COLO668 (cell line): ENCODE measurements around the gene CCDC78.

Experiments
- DNase-seq: peaks from one replicate; lab custom pipeline; 2025; ENCODE audit not compliant: unreplicated experiment; lab: John Stamatoyannopoulos, UW

The CCDC78 gene

DNA sequence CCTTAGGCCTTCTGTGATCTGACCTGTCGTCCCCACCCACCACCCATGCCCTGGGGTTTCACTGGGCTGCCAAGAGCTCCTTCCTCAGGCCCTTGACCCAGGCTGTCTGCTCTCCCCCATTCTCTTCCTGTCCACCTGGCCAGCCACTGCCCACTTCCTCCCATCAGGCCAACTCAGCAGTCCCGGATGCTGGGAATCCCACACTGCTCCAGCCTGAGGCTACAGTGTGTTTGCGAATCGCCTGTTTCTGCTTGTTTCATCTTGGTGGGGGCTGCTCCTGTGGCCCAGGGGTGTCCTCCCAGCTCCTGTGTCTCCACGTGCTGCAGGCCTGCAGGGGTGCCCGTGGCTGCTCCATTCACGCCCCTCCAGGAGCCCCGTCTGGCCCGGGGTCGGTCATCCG lies 12.2 kb downstream of the CCDC78 start:
- DNase-seq, result no peak

DNA sequence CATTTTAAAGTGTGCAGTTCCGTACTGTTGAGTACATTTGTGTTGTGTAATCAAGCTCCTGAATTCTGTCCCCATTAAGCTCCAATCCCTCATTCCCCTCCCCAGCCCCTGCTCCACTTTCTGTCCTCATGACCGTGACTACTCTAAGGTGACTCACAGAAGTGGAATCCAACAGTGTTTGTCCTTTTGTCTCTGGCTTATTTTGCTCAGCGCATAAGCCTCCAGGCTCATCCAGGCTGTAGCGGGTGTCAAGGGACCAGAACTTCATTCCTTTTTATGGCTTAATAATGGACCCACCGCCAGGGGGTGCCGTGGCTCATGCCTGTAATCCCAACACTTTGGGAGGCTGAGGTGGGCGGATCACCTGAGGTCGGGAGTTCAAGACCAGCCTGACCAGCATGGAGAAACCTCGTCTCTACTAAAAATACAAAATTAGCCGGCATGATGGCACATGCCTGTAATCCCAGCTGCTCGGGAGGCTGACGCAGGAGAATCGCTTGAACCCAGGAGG lies 13.4 kb downstream of the CCDC78 start:
- peak; percentile 69 for DNase-seq

DNA sequence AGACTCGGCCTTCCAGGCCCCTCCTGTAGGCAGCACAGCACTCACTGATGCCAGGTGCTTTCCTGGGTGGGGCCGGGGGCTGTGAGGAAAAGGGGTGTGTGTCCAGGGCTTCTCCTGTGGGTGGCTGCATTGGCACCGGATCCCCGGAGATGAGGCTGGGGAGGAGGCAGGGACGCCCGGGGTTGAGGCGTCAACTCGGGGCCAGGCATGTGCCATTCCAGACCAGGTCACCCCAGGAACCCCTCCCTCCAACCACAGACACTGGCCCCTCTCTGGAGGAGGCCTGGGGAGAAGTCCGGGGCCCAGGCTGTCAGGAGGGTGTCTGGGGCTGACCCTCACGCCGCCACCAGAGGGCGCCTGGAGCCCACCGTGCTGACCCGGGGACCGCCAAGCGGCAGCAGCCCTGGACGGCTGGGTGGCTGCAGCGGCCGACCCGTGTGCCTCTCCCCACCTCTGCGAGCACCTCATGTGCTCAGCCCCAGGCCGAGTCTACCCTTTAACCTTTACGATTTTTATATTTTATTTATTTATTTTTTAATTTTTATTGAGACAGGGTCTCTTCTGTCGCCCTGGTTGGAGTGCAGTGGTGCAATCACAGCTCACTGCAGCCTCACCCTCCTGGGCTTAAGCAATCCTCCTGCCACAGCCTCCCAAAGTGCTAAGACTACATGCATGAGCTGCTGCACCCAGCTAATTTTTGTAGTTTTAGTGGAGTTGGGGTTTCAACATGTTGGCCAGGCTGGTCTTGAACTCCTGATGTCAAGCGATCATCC lies 14.5 kb downstream of the CCDC78 start:
- DNase-seq, result peak; percentile 83

DNA sequence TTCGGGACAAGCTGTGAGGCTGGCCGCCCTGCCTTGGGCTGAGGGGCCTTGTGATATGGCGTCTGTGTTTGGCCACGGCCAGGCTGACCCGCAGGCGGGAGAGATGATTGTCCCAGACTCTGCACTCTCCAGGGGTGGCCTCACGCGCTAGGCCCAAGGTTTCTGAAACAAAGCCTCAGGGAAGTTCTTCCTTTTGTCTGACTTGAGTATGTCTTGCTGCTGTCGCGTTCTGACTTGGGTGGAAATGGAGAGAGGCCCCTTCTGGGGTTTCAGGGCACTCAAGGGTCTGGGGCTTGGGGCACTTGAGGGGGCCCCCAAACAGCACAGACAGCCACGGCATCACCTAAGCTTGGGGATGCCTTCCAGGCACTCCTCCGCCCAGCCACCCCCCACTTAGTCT lies 15.2 kb downstream of the CCDC78 start:
- no peak for DNase-seq

DNA sequence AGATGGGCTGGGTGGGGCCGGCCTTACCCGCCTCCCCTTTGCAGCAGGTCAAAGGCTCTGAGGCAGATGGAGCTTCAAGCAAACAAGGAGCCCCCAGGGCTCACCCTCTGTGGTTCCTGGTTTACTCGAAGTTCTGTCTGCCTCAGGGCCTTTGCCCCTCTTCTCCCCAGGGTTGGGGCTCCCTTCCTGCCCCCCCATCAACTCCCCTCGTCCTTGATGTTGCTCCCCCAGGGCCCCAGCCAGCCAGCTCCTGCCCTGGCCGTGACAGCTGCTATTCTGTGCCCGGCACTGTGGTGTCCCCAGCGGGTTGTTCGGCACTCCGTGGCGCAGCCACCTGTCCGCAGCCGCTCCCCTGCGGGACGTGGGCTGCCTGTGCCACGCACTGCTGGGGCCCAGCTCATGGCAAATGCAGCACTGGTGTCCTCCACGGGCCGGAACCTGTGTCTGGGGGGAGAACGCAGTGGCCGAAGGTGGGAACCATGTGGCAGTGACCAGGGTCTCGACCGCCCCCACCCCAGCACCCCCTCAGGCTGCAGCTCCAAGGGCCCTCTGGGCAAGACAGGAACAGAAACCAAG lies 15.7 kb downstream of the CCDC78 start:
- peak; percentile 72 for DNase-seq

DNA sequence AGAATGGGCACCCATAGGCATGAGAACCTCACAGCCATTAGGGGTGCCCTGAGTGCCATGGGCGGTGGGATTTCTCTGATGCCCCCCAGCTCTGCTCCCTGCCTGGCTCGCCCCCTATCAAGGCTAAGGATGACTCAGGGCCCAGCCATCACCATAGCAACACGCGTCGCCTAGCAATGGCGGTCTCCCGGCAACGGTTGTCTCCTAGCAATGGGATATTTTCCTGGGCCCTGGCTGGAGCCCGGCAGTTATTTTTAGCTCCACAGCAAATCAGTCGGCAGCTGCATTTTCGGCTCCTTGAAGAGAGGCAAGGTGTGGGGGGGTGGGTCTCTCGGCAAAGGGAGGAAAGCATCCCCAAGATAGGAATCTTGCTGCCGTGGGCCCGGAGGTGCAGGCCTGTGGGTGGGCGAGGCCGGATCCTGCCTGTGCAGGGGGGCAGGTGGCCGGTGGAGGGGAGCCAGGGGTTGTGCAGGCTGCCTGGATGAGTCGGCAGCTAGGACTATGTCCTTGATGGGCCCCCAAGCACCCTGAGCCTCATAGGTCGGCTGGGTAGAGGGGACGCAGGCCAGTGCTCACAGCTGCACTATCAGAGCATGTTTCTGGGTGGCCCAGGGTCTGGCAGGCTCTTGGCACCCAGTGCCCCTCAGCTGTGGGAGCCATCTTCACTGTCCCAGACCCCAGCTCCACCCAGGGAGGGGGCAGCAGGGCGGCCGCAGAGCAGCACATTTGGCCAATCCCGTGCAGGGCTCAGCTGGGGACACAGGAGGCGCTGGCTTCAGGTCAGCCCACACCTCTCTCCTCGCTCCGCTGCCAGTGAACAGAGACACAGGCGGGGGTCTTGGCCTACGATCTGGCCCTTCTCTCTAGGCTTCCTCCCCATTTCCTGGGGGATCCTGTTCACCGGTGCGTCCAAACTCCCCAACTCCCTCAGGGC lies 16.4 kb downstream of the CCDC78 start:
- peak; percentile 95 for DNase-seq

DNA sequence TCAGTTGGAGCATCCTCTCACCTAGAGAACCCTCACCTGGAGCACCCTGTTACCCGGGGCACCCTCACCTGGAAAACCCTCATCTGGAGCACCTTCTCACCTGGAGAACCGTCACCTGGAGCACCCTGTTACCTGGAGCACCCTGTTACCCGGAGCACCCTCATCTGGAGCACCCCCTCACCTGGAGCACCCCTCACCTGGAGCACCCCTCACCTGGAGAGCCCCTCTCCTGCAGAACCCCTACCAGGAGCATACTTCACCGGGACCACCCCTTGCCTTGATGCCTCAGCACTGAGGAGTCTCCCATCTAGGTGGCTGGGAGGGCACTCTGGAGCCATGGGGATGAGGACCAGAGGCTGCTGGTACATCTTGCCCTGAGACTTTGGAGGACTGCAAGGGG lies 17.3 kb downstream of the CCDC78 start:
- no peak for DNase-seq

DNA sequence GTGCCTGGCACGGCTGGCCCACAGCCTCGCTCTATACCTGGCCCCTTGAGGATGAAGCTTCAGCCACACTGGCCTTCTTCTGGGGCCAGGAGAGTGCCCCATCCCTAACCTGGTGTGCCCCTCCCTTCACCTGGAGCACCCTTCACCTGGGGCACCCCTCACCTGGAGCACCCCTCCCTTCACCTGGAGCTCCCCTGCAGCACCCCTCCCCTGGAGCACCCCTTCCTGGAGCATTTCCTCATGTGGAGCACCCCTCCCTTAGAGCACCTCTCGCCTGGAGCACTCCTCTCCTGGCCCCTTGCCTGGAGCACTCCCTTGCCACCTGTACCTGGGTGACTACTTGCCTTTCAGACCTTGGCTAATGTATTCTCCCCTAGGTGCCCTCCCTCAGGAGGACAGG lies 18.2 kb downstream of the CCDC78 start:
- no peak for DNase-seq

DNA sequence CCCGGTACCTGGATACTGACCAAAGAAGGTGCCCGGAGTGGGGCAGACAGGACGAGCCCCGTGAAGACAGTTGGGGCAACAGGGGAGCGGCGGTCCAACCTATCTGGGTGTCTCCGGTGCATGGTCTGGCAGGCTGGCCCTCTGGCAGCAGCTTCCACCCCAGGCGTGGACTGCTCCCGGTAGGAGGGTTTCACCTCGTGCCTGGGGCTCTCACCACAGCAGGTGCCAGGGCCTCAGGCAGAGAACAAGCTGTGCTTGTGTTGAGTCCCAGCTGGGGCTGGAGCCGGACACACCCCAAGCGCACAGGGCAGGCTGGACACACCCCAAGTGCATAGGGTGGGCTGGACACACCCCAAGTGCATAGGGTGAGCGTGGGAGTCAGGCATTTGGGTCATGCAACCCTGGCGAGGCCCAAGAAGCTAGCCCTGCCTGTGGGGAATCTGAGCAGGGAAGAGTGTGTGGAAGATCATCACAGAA lies 19.1 kb downstream of the CCDC78 start:
- DNase-seq, result peak; percentile 80

DNA sequence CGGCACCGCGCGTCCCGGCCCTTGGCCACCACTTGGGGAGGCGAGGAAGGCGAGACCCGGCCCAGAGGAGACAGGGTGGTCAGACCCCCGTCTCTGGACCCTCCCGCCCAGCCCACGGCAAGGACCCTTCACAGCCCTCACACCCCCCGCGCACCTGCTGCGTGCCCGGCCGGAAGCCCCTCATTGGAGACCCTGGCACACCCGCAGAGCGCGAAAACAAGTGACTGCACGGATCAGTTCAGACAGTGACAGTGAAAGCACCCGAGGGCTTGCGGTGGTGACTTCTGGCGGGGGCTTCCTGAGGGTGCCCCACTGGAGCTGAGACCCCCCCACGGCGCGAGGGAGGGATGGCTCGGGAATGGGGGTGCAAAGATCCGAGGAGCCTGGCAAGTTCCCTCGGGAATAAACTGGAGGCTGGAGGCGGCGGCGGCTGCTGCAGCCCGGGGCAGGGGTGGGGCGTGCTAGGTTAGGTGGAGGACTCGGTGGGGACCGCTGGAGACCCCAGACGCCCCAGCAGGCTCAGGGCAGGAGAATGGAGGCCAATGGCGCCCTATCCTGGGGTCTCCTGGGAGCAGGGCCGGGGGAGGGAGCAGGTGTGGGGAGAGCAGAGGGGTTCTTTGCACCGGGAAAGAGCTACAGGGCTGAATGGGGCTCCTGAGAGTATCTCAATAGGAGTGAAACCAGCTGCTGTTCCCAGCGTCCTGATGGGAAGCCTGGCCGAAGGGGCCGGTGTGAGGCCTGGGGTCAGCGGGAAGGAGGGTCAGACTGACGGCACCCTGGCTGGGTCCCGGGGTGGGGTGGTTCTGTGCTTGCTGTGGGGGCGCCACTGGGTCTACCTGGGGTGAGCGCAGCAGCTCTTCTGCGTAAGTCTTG lies 19.8 kb downstream of the CCDC78 start:
- DNase-seq, result peak; percentile 55

DNA sequence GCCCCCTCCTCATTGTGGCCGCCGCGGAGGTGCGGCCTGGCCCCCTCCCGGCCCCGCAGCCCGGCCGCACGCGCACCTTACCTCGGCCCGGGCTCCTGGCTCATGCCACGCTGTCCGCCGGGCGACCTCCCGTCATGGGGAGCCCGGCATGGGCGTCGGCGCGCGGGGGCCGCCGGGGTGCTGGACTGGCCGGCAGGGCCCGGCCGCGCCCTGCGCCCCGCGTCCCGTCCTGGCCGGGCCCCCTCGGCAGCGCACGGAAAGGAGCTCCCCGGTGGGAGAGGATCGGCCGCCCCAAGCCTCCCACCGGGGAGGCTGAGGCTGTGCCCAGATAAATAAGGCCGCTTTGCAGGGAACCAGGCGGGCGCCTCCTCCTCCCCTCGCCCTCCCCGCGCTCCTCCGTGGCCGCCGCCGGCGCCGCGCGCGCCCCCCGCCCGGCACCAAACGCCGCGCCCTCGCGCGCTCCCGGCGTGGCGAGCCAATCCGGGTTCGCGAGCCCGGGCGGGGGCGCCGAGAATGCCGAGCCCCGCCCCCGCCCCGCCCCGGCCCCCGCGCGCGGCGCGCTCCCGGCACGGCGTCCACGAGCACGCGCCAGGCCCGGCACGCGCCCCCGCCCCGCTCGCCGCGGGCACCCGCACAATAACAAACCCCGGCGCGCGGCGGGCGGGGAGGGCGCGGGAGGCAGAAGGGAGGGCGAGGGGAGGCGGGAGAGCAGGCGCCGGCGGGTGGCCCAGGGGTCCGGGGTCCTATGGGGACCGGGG lies 20.6 kb downstream of the CCDC78 start, which contains the start of gene FBXL16:
TSS of gene FBXL16 (minus strand) at position 371 of the 758 bp plus-strand sequence. CDS start 8,396 bp downstream, outside the sequence.
- peak; percentile 95 for DNase-seq

DNA sequence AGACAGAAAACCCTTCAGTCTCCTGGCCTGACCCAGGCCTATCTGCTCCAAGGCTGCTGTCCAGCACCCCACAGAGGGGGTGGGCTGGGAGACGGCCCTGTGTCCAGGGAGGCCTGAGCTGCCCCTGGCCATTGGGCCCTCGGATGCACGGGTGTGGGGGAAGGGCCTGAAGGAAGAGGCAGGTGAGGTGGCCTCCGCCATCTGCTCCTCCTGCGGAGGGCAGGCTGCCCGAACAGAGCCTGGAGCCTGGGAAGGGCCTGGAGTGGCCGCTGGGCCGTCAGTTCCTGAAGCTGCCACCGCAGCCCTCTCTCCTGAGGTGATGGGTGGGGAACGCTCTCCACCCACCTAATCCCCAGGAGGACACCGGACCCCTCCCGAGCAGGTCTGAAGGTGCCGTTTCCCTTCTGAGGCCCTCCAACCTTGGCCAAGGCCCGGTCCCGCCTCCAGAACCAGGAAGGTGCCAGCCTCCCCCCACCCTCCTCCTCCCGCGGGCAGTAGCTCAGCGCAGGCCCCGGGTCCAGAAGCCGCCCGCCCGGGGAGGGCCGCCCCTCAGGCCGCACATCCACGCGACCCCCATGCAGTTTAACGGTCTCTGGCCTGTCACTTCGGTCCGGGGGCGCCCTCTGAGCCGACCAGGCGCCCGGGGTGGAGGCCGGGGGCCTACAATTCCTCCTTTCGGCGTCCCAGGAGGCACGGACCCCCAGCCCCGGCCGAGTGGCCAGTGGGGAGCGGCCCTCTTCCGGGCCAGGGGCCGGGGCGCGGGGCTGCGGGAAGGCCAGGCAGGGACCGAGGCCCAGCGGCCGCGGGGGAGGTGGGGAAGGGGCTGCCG lies 21.5 kb downstream of the CCDC78 start:
- DNase-seq, result peak; percentile 67

DNA sequence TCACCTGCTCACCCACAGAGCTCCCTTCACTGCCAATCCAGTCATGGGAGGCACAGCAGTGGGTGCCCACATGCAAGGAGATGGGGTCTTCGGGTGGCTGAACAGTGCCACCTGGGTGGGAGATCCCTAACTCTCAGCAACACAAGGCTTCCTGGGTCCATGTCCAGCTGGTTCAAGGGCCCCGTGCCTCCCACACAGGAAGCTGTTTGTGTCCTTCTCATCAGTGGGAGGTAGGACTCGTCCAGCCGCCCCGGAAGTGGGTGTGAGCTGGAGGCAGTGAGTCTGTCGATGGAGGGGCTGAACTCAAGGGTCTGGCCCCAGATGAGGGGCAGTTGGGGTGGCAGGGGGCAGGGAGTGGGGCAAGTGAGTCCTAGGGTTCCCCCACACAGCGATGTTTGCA lies 22.2 kb downstream of the CCDC78 start:
- peak; percentile 25 for DNase-seq

DNA sequence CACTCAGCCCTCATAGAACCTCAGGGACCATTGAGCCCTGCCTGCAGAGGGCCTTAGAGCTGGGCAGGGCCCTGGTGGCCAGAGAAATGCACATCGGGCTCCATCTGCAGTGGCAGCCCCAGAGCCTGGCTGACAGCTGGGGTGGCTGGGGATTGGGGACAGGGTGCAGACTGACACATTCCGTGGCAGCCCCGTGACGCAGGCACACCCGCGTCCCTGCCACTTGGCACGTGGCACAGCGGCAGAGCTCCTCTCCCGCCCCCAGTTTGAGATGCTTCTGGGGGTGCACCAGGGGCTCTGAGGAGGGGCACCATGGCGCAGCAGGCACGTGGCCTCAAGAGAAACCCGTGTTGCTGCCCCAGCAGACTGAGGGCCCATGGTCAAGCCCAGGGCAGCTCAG lies 22.8 kb downstream of the CCDC78 start:
- DNase-seq, result no peak

DNA sequence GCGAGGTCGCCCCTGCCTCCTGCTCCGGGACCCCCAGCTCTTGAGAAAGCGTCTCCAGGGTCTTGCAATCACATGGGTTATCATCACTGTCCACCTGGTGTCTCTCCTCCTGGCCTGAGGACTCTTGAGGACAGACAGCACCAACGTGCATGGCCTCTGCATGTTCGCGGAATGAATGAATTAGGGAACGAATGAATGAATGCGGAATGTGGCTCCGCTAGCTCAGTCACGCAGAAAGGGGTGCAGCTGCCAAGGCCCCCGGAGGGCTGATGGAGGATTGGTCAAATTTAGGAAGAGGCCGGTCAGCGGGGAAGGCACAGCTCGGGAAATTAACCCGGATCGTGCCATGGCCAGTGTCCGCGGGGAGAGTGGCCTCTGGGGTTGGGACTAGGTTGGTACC lies 23.9 kb downstream of the CCDC78 start:
- no peak for DNase-seq

DNA sequence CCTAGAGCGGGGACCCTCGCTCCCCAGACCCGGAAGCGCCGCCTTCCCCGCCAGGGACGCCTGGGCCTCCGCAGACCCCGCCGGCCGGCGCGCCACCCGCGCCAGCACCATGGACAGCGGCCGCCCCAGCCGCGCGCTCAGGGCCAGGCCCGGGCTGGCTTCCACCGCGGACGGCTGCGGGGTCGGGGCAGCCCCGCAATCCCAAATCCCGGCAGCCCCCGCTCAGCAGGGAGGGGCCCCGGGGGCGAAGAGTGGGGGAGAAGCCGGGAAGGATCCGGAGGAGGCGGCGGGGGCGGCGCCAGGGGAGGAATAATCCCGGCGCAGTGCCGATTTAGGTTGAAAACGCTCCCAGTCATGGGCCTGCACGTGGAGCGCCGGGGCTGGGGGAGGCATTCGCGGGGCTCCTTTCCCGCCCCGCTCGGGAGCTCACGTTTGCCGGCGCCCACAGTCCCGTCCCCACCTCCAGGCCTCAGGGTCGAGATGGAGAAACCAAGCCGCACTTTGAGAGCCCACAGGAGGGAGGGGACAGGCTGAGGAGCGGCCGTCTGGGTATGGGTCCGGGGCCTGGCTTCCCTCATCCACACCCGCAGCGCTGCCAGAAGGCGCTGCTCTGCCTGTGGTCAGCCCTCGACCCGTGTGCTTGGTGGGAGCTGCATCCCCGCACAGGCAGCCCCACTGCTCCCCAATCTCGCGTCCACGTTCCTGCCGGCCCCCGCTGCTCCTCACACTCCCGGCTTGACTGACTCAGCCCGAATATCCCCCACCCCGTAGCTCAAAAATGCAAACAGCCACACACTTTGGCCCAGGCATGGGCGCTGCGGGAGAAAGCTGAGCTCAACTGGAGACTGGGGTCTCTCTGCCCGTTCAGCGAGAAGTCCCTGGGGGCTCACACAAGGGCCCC lies 25.3 kb downstream of the CCDC78 start:
- DNase-seq, result no peak

DNA sequence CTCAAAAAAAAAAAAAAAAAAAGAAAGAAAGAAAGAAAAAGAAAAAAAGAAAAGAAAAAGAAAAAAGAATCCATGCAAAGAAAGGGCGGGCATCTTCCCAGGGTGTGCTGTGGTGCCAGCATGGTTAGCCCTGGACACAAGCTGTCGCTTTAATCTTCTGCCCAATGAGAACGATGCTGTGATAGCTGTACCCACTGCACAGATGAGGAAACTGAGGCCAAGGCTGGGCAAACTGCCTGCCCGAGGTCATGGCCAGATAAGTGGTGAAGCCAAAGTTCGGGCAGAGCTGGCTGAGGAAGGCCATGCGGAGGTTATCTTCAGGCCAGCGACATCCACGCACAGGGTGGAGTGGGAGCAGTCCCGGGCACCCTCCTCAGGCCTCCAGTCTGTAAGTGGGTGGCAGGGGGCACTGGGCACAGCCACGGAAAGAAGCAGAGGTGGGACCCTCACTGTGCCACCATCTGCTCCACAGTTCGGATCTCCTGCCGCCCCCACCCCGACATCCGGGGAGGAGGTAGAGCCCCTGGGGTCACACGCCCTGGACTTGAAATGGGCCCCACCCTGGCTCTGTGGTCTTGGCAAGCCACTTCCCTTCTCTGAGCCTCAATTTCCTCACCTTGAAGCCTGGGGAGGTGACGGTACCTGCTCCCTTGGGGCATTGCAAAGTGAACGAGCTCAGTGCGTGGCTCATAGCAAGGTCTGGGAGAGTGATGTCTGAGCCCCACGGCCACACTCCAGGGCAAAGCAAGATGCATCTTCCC lies 27.2 kb downstream of the CCDC78 start:
- no peak for DNase-seq
